ENCODE measurements around the gene ACTN4.

GRCh38 chr19:38682195-38682867 is 34.9 kb downstream of the ACTN4 start:
- TF ChIP-seq EP300 (IDR thresholded peaks at IDR 0.05) = no peak
- TF ChIP-seq CTCF (IDR thresholded peaks at IDR 0.05) = no peak
- TF ChIP-seq POLR2A (IDR thresholded peaks at IDR 0.05) = no peak
